Measurements from ENCODE around the gene TEN1. TPM values are rescaled to one million over a fixed set of nuclear protein-coding genes. Genes with fewer than 3 reads are reported as not detected.

TEN1 gene
- total RNA-seq, 3 donors from 2014 or later (not counting 1 experiment from before 2014, with no cell fraction given) = 23.0 to 30.7 (median 24.3) TPM

DNA sequence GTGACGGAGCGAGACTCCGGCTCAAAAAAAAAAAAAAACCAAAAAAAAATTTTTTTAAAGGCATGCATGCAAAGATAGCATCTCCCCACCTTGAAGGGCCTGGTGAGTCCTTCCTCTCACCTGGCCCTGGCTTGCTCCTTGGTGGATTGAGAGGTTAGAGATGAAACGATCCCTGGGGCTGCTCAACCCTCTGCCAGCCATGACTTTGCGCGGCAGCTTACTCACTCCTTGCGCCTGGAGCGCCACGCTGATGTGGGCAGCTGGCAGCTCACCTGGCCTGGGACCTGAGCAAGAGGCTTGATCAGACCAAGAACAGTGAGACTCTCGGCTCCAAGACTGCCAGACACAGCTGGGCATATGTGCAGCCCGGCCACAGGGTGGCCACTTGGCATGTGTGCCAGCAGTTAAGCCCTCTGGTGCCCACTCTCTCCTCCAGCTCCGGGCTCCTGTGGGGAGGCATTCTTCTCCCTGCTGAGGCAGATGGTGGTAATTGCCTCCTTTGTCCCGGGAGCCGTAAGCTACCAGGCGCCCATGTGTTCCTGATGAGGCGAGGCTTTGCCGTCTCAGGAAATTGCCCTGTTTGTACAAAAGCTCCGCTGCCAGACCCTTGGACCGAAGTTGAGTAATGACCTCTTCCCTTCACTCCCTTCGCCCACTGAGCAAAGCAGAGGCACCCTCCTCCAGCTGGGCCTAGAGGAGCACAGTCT, 53.2 kb downstream of the TEN1 start:
- no peaks in the 10 kb centered on the region for H3K27me3 ChIP-seq (ENCODE audit: control insufficient read depth, insufficient read depth, low read length)
- Mint-ChIP-seq H3K9me3 (no peaks in the 10 kb centered on the region), H3K4me3 (no peak overlapping the region), H3K36me3 (no peaks in the 10 kb centered on the region), H3K27ac (no peak overlapping the region), H3K27me3 (ENCODE audit: low read depth in 2 of 2) (no peaks in the 10 kb centered on the region), H3K4me1 (peaks cover 9 to 12% of the 10 kb centered on the region in 2 donors)
- DNase-seq (no peak), ATAC-seq (no peak)
- H3K4me3 ChIP-seq (ENCODE audit: low read length) = no peak overlapping the region
- TF ChIP-seq, protein P1, sequence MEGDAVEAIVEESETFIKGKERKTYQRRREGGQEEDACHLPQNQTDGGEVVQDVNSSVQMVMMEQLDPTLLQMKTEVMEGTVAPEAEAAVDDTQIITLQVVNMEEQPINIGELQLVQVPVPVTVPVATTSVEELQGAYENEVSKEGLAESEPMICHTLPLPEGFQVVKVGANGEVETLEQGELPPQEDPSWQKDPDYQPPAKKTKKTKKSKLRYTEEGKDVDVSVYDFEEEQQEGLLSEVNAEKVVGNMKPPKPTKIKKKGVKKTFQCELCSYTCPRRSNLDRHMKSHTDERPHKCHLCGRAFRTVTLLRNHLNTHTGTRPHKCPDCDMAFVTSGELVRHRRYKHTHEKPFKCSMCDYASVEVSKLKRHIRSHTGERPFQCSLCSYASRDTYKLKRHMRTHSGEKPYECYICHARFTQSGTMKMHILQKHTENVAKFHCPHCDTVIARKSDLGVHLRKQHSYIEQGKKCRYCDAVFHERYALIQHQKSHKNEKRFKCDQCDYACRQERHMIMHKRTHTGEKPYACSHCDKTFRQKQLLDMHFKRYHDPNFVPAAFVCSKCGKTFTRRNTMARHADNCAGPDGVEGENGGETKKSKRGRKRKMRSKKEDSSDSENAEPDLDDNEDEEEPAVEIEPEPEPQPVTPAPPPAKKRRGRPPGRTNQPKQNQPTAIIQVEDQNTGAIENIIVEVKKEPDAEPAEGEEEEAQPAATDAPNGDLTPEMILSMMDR (IDR thresholded peaks at IDR 0.05) = no peak
- 95% methylated on average over 17 of the region's 20 CpGs for WGBS (ENCODE audit: insufficient coverage)
- H3K27ac ChIP-seq (ENCODE audit: low read length) = no peak overlapping the region
- peaks cover 16% of the 10 kb centered on the region for H3K4me1 ChIP-seq (ENCODE audit: control insufficient read depth, insufficient read depth, low read length)
- H3K9me3 ChIP-seq (ENCODE audit: control insufficient read depth, insufficient read depth, low read length) = no peaks in the 10 kb centered on the region
- intact Hi-C loops (cut with micrococcal nuclease) = no loop called here
- no peaks in the 10 kb centered on the region for H3K36me3 ChIP-seq (ENCODE audit: control insufficient read depth, insufficient read depth, low read length)

DNA sequence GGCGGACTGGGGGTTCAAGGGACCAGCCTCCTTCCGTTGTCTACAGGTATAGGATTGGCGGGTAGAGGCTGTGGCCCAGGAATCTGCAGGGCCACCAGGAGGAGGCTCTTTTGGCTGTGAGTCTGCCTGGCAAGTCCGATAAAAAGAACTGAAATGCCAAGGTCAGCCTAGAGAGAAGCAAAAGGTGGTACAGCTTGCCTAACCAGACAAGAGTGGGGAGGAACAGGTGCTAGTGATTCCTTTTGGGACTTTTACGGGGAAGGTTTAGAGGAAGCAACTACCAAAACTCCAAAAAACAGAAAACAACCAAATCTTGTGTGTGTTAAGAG, 53.7 kb downstream of the TEN1 start:
- intact Hi-C loops (cut with micrococcal nuclease) = no loop called here
- ATAC-seq (no peak), DNase-seq (no peak)
- Histone ChIP-seq H3K36me3 (ENCODE audit: control insufficient read depth, insufficient read depth, low read length) (no peaks in the 10 kb centered on the region), H3K27me3 (ENCODE audit: control insufficient read depth, insufficient read depth, low read length) (no peaks in the 10 kb centered on the region), H3K9me3 (ENCODE audit: control insufficient read depth, insufficient read depth, low read length) (no peaks in the 10 kb centered on the region), H3K4me3 (ENCODE audit: low read length) (no peak overlapping the region), H3K27ac (ENCODE audit: low read length) (no peak overlapping the region), H3K4me1 (ENCODE audit: control insufficient read depth, insufficient read depth, low read length) (peaks cover 16% of the 10 kb centered on the region)
- no peaks in the 10 kb centered on the region for H3K9me3 Mint-ChIP-seq
- H3K27me3 Mint-ChIP-seq (ENCODE audit: low read depth in 2 of 2) = no peaks in the 10 kb centered on the region
- 95% methylated on average over 4 of the region's 5 CpGs for WGBS (ENCODE audit: insufficient coverage)
- no peak overlapping the region for H3K4me3 Mint-ChIP-seq
- TF ChIP-seq, protein P1 (IDR thresholded peaks at IDR 0.05) = no peak
- H3K4me1 Mint-ChIP-seq = peaks cover 9 to 12% of the 10 kb centered on the region in 2 donors
- no peak overlapping the region for H3K27ac Mint-ChIP-seq
- no peaks in the 10 kb centered on the region for H3K36me3 Mint-ChIP-seq

DNA sequence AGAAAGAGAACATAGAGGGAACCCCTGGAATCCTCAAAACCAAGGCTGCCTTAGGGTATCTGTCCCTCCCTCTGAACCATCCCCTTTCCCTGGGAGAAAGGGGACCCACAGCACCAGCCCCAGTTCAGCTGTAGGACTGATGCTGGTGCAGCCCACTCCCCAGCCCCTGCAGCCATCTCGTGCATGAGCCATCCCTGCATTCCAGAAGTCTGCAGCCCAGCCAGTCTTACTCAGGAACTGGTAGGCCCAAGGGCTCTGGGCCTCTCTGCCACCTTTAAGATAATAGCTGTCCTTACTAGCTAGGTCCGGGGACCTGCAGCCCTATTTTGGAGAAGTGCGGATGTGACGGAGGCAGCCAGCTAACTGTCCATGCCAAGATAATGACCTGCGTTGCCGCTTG, 54.1 kb downstream of the TEN1 start:
- H3K27me3 ChIP-seq (ENCODE audit: control insufficient read depth, insufficient read depth, low read length) = no peaks in the 10 kb centered on the region
- H3K9me3 Mint-ChIP-seq = no peaks in the 10 kb centered on the region
- no peak overlapping the region for H3K4me3 Mint-ChIP-seq
- peaks cover under 1% of the 10 kb centered on the region for H3K36me3 ChIP-seq (ENCODE audit: control insufficient read depth, insufficient read depth, low read length)
- H3K4me1 ChIP-seq (ENCODE audit: control insufficient read depth, insufficient read depth, low read length) = peaks cover 16% of the 10 kb centered on the region
- intact Hi-C loops (cut with micrococcal nuclease) = no loop called here
- H3K4me3 ChIP-seq (ENCODE audit: low read length) = no peak overlapping the region
- H3K4me1 Mint-ChIP-seq = peaks cover 9 to 12% of the 10 kb centered on the region in 2 donors
- H3K27ac Mint-ChIP-seq = no peak overlapping the region
- no peaks in the 10 kb centered on the region for H3K36me3 Mint-ChIP-seq
- TF ChIP-seq, protein P1 (IDR thresholded peaks at IDR 0.05) = no peak
- DNase-seq = no peak
- H3K27ac ChIP-seq (ENCODE audit: low read length) = no peak overlapping the region
- 95% methylated on average over 6 of the region's 6 CpGs for WGBS (ENCODE audit: insufficient coverage)
- no peaks in the 10 kb centered on the region for H3K9me3 ChIP-seq (ENCODE audit: control insufficient read depth, insufficient read depth, low read length)
- H3K27me3 Mint-ChIP-seq (ENCODE audit: low read depth in 2 of 2) = no peaks in the 10 kb centered on the region
- no peak for ATAC-seq
